ENCODE measurements around the gene PIK3C2B.

The PIK3C2B gene, protein sequence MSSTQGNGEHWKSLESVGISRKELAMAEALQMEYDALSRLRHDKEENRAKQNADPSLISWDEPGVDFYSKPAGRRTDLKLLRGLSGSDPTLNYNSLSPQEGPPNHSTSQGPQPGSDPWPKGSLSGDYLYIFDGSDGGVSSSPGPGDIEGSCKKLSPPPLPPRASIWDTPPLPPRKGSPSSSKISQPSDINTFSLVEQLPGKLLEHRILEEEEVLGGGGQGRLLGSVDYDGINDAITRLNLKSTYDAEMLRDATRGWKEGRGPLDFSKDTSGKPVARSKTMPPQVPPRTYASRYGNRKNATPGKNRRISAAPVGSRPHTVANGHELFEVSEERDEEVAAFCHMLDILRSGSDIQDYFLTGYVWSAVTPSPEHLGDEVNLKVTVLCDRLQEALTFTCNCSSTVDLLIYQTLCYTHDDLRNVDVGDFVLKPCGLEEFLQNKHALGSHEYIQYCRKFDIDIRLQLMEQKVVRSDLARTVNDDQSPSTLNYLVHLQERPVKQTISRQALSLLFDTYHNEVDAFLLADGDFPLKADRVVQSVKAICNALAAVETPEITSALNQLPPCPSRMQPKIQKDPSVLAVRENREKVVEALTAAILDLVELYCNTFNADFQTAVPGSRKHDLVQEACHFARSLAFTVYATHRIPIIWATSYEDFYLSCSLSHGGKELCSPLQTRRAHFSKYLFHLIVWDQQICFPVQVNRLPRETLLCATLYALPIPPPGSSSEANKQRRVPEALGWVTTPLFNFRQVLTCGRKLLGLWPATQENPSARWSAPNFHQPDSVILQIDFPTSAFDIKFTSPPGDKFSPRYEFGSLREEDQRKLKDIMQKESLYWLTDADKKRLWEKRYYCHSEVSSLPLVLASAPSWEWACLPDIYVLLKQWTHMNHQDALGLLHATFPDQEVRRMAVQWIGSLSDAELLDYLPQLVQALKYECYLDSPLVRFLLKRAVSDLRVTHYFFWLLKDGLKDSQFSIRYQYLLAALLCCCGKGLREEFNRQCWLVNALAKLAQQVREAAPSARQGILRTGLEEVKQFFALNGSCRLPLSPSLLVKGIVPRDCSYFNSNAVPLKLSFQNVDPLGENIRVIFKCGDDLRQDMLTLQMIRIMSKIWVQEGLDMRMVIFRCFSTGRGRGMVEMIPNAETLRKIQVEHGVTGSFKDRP (N-terminal part only)

DNA sequence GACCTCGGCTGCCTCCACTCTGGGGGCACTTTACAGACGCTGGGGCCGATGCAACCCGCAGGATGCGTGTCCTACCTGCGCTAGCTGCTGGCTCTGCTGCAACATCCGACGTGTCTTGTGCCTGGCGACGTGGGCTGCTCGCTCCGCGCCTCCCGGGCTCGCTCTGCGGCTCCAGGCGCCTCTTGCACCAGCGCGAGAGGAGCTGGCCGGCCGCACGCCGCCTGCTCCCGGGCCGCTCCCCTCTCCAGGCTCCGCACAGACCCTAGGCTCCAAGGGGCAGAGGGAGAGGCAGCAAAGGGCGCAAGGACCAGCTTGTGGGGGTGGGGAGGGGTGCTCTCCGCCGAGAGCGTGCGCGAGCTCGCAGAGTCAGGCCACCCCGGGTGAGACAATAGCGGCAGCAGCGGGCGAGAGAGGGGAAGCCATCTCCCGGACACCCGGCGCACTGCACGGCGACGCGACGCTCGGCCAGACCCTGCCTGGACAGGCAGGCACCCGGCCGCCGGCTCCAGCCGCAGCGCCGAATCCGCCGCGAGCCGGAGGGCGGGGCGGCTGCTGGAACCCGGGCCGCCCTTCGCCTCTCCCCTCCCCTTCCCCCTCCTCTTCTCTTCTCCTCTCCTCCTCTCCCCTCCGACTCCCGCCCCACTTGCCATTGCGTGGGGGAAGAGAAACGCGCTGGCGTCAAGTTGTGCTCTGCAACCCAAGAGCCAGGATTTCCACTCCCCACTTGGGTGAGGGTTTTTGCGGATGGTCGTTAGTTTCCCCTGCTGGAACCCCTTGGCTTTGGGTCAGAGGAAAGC is at the start of gene PIK3C2B:
TSS of gene PIK3C2B (minus strand) at position 525 of the 797 bp plus-strand sequence. CDS start 25,003 bp downstream, outside the sequence.
- Histone ChIP-seq H3K4me3 (ENCODE audit: low read length in 2 of 2) (peak within 1 kb of the TSS; percentile 91 to 92), H3K4me1 (ENCODE audit: control insufficient read depth in 2 of 2, insufficient read depth in 2 of 2, low read length in 2 of 2) (peaks cover 31 to 32% of the 10 kb centered on the region in 2 donors), H3K9me3 (ENCODE audit: control insufficient read depth in 2 of 2, low read length in 2 of 2) (no peaks in the 10 kb centered on the region), H3K36me3 (ENCODE audit: control insufficient read depth in 2 of 2, insufficient read depth in 2 of 2, low read length in 2 of 2) (peaks cover 7% of the 10 kb centered on the region in 2 donors), H3K27ac (ENCODE audit: low read depth in 2 of 2, low read length in 2 of 2) (peak within 1 kb of the TSS; percentile 98 to 99), H3K27me3 (ENCODE audit: control insufficient read depth in 2 of 2, insufficient read depth in 2 of 2, low read length in 2 of 2) (no peaks in the 10 kb centered on the region), H3K9ac (ENCODE audit: low read depth in 1 of 2, low read length in 2 of 2) (peak within 1 kb of the TSS; percentile 83 to 92)

DNA sequence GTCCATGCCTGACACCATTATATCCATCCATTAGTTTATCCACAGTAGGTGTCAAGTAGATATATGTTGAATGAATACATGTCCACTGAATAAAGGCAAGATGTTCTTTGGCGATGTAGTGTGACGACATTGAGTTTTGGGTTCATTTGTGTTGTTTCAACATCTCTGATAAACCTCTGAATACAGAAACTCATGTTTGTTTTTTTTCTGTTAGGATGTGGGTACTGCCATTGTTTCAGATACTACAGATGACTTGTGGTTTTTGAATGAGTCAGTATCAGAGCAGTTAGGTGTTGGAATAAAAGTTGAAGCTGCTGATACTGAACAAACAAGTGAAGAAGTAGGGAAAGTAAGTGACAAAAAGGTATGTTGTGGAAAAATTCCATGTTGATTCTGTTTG is 49.7 kb upstream of the PIK3C2B start:
- H3K9ac ChIP-seq (ENCODE audit: low read depth in 1 of 2, low read length in 2 of 2), result no peak overlapping the region
- peaks cover 67 to 85% of the 10 kb centered on the region in 2 donors for H3K36me3 ChIP-seq (ENCODE audit: control insufficient read depth in 2 of 2, insufficient read depth in 2 of 2, low read length in 2 of 2)

DNA sequence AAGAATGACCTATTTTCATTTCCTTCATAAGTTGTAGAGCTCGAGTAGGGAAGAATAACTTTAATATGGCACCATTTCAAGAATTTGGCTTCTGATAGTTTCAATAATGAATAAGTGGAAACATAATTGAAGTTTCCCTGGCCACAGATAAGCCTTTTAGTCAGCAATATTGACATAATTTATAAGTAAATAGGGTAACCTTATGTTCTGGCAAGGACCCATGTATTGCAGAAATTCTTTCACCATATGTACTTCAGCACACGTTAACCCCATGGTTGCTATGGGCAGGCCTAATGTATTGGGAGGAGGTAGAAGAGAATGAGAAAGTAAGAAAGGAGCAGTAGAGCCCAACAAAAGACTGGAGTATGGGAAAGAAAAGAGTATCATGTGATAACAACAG is 47.0 kb upstream of the PIK3C2B start:
- Histone ChIP-seq H3K36me3 (ENCODE audit: control insufficient read depth in 2 of 2, insufficient read depth in 2 of 2, low read length in 2 of 2) (peaks cover 56 to 79% of the 10 kb centered on the region in 2 donors), H3K4me1 (ENCODE audit: control insufficient read depth in 2 of 2, insufficient read depth in 2 of 2, low read length in 2 of 2) (no peaks in the 10 kb centered on the region), H3K27ac (ENCODE audit: low read depth in 2 of 2, low read length in 2 of 2) (no peak overlapping the region), H3K9me3 (ENCODE audit: control insufficient read depth in 2 of 2, low read length in 2 of 2) (no peaks in the 10 kb centered on the region), H3K9ac (ENCODE audit: low read depth in 1 of 2, low read length in 2 of 2) (no peak overlapping the region), H3K27me3 (ENCODE audit: control insufficient read depth in 2 of 2, insufficient read depth in 2 of 2, low read length in 2 of 2) (no peaks in the 10 kb centered on the region), H3K4me3 (ENCODE audit: low read length in 2 of 2) (no peak overlapping the region)

More for the DNA sequence above, 49.7 kb upstream of the PIK3C2B start:
- Histone ChIP-seq H3K27ac (ENCODE audit: low read depth in 2 of 2, low read length in 2 of 2) (no peak overlapping the region), H3K9me3 (ENCODE audit: control insufficient read depth in 2 of 2, low read length in 2 of 2) (no peaks in the 10 kb centered on the region), H3K4me1 (ENCODE audit: control insufficient read depth in 2 of 2, insufficient read depth in 2 of 2, low read length in 2 of 2) (no peaks in the 10 kb centered on the region), H3K27me3 (ENCODE audit: control insufficient read depth in 2 of 2, insufficient read depth in 2 of 2, low read length in 2 of 2) (no peaks in the 10 kb centered on the region), H3K4me3 (ENCODE audit: low read length in 2 of 2) (no peak overlapping the region)

DNA sequence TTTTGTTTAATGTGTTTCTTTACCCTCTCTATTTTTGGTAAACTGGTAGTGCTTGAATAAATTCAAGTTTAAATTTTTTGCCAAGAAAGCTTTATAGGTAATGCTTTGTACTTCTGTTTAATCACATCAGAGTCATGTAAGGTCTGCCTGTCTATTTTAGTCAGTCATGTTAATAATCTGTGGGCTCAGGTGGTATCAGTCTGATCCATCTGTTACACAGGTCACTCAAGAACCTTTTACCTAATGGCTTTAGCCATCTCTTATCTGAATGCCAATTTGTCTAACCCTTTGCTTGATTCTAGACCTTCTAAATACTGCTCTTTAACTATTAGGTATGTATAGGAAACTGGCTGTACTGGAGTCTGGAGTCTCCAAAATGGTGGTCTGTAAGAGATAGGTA is 38.2 kb upstream of the PIK3C2B start:
- no peak overlapping the region for H3K9ac ChIP-seq (ENCODE audit: low read depth in 1 of 2, low read length in 2 of 2)
- no peaks in the 10 kb centered on the region for H3K9me3 ChIP-seq (ENCODE audit: control insufficient read depth in 2 of 2, low read length in 2 of 2)
- H3K36me3 ChIP-seq (ENCODE audit: control insufficient read depth in 2 of 2, insufficient read depth in 2 of 2, low read length in 2 of 2), result peaks cover 56 to 70% of the 10 kb centered on the region in 2 donors
- H3K27me3 ChIP-seq (ENCODE audit: control insufficient read depth in 2 of 2, insufficient read depth in 2 of 2, low read length in 2 of 2), result no peaks in the 10 kb centered on the region
- H3K27ac ChIP-seq (ENCODE audit: low read depth in 2 of 2, low read length in 2 of 2), result no peak overlapping the region
- H3K4me3 ChIP-seq (ENCODE audit: low read length in 2 of 2), result no peak overlapping the region
- H3K4me1 ChIP-seq (ENCODE audit: control insufficient read depth in 2 of 2, insufficient read depth in 2 of 2, low read length in 2 of 2), result no peaks in the 10 kb centered on the region

DNA sequence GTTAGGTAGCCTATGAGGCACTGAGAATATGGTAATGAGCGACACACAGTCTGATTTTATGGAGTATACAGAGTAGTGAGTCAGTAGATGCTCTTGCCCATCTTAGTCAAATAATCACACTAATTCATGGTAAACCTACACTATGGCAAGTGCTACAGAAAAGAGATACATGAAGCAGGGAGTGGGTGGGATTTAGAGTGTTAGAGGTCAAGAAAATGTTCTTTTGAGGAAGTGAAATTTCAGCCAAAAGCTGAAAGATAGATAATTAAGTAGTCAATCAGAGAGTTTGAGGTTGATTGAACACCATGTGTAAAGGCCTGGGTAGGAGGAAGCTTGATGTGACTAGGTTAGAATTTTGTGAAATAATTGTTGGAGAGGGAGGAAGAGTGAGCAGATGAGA is 36.3 kb upstream of the PIK3C2B start:
- no peaks in the 10 kb centered on the region for H3K27me3 ChIP-seq (ENCODE audit: control insufficient read depth in 2 of 2, insufficient read depth in 2 of 2, low read length in 2 of 2)
- no peak overlapping the region for H3K4me3 ChIP-seq (ENCODE audit: low read length in 2 of 2)
- H3K9ac ChIP-seq (ENCODE audit: low read depth in 1 of 2, low read length in 2 of 2), result no peak overlapping the region
- no peaks in the 10 kb centered on the region for H3K9me3 ChIP-seq (ENCODE audit: control insufficient read depth in 2 of 2, low read length in 2 of 2)
- H3K4me1 ChIP-seq (ENCODE audit: control insufficient read depth in 2 of 2, insufficient read depth in 2 of 2, low read length in 2 of 2), result no peaks in the 10 kb centered on the region
- H3K36me3 ChIP-seq (ENCODE audit: control insufficient read depth in 2 of 2, insufficient read depth in 2 of 2, low read length in 2 of 2), result peaks cover 52 to 72% of the 10 kb centered on the region in 2 donors
- no peak overlapping the region for H3K27ac ChIP-seq (ENCODE audit: low read depth in 2 of 2, low read length in 2 of 2)

DNA sequence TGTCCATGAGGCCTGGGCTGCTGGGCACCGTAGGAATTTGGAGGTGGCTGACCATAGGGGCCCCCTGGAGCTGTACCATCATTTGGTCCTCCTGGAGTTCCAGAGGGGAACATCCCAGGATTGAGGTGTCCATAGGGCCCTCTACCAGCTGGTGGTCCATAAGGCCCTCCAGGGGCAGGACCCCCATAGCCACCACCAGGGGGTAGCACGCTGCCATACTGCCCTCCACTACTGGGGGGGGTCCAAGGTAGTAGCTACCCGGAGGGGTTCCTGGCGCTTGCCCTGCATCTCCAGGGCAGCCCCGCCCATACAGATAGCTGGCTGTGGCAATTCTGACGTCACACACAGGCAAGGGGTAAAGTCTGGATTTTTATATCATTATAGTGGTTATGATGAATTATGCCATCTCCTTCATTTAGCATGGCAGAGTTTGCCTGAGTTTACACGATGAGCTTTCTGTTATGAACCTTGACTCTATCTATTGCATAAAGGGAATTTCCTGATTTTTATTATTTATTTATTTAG is 34.8 kb upstream of the PIK3C2B start:
- H3K4me3 ChIP-seq (ENCODE audit: low read length in 2 of 2), result no peak overlapping the region
- no peaks in the 10 kb centered on the region for H3K4me1 ChIP-seq (ENCODE audit: control insufficient read depth in 2 of 2, insufficient read depth in 2 of 2, low read length in 2 of 2)
- no peak overlapping the region for H3K9ac ChIP-seq (ENCODE audit: low read depth in 1 of 2, low read length in 2 of 2)
- H3K27me3 ChIP-seq (ENCODE audit: control insufficient read depth in 2 of 2, insufficient read depth in 2 of 2, low read length in 2 of 2), result no peaks in the 10 kb centered on the region
- H3K36me3 ChIP-seq (ENCODE audit: control insufficient read depth in 2 of 2, insufficient read depth in 2 of 2, low read length in 2 of 2), result peaks cover 50 to 72% of the 10 kb centered on the region in 2 donors
- H3K27ac ChIP-seq (ENCODE audit: low read depth in 2 of 2, low read length in 2 of 2), result no peak overlapping the region
- H3K9me3 ChIP-seq (ENCODE audit: control insufficient read depth in 2 of 2, low read length in 2 of 2), result no peaks in the 10 kb centered on the region

DNA sequence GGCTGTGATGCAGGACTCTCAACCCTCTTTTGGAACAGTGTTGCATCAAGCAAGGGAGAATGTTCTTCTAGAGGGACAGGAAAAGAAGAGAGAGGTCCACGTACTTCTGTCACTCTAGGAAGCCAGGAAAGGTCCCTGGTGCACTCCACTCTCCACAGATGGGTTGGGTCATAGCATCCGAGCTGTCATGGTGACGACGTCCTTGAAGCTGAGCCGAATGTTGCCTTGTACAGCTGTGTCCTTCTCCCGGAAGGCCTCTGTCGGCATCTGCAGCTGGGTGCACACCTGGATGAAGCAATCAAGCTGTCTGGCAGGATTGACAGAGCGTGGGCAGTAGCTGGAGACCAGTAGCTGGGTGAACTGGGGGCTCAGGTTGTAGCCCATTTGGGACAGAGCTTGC is 34.1 kb upstream of the PIK3C2B start:
- H3K27ac ChIP-seq (ENCODE audit: low read depth in 2 of 2, low read length in 2 of 2), result no peak overlapping the region
- H3K9me3 ChIP-seq (ENCODE audit: control insufficient read depth in 2 of 2, low read length in 2 of 2), result peaks cover 0 to under 1% of the 10 kb centered on the region in 2 donors
- H3K36me3 ChIP-seq (ENCODE audit: control insufficient read depth in 2 of 2, insufficient read depth in 2 of 2, low read length in 2 of 2), result peaks cover 49 to 65% of the 10 kb centered on the region in 2 donors
- no peak overlapping the region for H3K4me3 ChIP-seq (ENCODE audit: low read length in 2 of 2)
- no peak overlapping the region for H3K9ac ChIP-seq (ENCODE audit: low read depth in 1 of 2, low read length in 2 of 2)
- no peaks in the 10 kb centered on the region for H3K4me1 ChIP-seq (ENCODE audit: control insufficient read depth in 2 of 2, insufficient read depth in 2 of 2, low read length in 2 of 2)
- no peaks in the 10 kb centered on the region for H3K27me3 ChIP-seq (ENCODE audit: control insufficient read depth in 2 of 2, insufficient read depth in 2 of 2, low read length in 2 of 2)

DNA sequence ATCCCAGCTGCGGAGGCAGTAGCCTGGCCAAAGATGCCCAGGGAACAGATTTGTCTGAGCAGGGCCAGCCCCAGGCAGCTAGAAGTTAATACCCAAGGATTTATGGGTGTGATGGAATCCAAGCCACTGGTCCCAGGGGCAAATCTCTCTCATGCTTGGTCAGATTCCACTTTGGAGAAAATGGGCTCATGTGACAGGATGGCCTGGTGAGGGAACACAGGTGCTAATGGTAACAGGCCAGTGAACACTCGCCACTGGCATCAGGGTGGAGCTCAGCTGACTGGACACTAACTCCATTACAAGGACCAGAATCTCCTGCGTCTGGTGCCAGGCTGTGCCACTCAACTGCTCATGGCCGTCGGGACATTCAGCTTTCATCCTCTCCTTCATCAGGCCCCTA is 33.6 kb upstream of the PIK3C2B start:
- no peaks in the 10 kb centered on the region for H3K4me1 ChIP-seq (ENCODE audit: control insufficient read depth in 2 of 2, insufficient read depth in 2 of 2, low read length in 2 of 2)
- peaks cover 49 to 64% of the 10 kb centered on the region in 2 donors for H3K36me3 ChIP-seq (ENCODE audit: control insufficient read depth in 2 of 2, insufficient read depth in 2 of 2, low read length in 2 of 2)
- H3K9ac ChIP-seq (ENCODE audit: low read depth in 1 of 2, low read length in 2 of 2), result no peak overlapping the region
- no peak overlapping the region for H3K4me3 ChIP-seq (ENCODE audit: low read length in 2 of 2)
- no peak overlapping the region for H3K27ac ChIP-seq (ENCODE audit: low read depth in 2 of 2, low read length in 2 of 2)
- peaks cover 0 to 2% of the 10 kb centered on the region in 2 donors for H3K9me3 ChIP-seq (ENCODE audit: control insufficient read depth in 2 of 2, low read length in 2 of 2)
- H3K27me3 ChIP-seq (ENCODE audit: control insufficient read depth in 2 of 2, insufficient read depth in 2 of 2, low read length in 2 of 2), result no peaks in the 10 kb centered on the region

DNA sequence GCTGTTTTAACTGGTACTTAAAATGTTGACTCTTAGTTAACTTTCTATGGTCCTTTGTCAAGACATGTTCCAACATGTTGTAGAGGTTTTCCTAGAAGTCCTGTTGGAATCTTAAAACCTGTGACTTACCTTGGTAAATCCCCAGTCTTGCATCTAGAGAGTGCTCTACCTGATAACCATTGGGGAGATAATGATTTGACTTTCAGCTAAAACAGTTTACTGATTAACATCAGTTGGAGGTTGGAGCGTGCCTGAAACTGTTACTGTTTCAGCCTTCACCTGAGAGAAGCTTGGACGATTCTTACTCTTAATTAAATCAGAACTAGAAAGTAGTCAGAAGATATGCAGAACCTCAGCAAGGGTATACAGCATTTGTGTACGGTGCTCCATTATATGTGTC is 30.4 kb upstream of the PIK3C2B start:
- Histone ChIP-seq H3K27ac (ENCODE audit: low read depth in 2 of 2, low read length in 2 of 2) (no peak overlapping the region), H3K9me3 (ENCODE audit: control insufficient read depth in 2 of 2, low read length in 2 of 2) (peaks cover 0 to 2% of the 10 kb centered on the region in 2 donors), H3K9ac (ENCODE audit: low read depth in 1 of 2, low read length in 2 of 2) (no peak overlapping the region), H3K27me3 (ENCODE audit: control insufficient read depth in 2 of 2, insufficient read depth in 2 of 2, low read length in 2 of 2) (no peaks in the 10 kb centered on the region), H3K36me3 (ENCODE audit: control insufficient read depth in 2 of 2, insufficient read depth in 2 of 2, low read length in 2 of 2) (peaks cover 30 to 35% of the 10 kb centered on the region in 2 donors), H3K4me3 (ENCODE audit: low read length in 2 of 2) (no peak overlapping the region), H3K4me1 (ENCODE audit: control insufficient read depth in 2 of 2, insufficient read depth in 2 of 2, low read length in 2 of 2) (peaks cover 0 to 6% of the 10 kb centered on the region in 2 donors)

Measured in mucosa of rectum (tissue), 2 donors.